ENCODE results near the gene PMM2. TPM values are rescaled to one million over a fixed set of nuclear protein-coding genes. Genes with fewer than 3 reads are reported as not detected.
"Not testable (repeated sequence)": the region's sequence is repeated elsewhere in the genome, so short reads cannot be mapped to it uniquely, and the experiment has no call there.

PMM2 gene
- total and polyA plus RNA-seq, 5 donors from 2014 or later: 20.1 to 33.9 (median 20.4) TPM

- not testable (repeated sequence) for H3K4me1 ChIP-seq (ENCODE audit: control insufficient read depth, insufficient read depth, low read length, poor library complexity, severe bottlenecking); DNase-seq; H3K27me3 Mint-ChIP-seq; H3K4me3 Mint-ChIP-seq; H3K27me3 ChIP-seq (ENCODE audit: control insufficient read depth, insufficient read depth, low read length); H3K9me3 Mint-ChIP-seq; H3K36me3 Mint-ChIP-seq; H3K36me3 ChIP-seq (ENCODE audit: control insufficient read depth, insufficient read depth, low read length); ATAC-seq (ENCODE audit: low read depth in 2 of 2); H3K9me3 ChIP-seq (ENCODE audit: control insufficient read depth in 2 of 2, low read length in 2 of 2); H3K27ac ChIP-seq (ENCODE audit: insufficient read depth, low read length, poor library complexity, severe bottlenecking); H3K27ac Mint-ChIP-seq; H3K4me3 ChIP-seq (ENCODE audit: low read depth, low read length)
- peaks cover 0 to 16% (median 9%) of the 10 kb centered on the region in 4 donors for H3K4me1 Mint-ChIP-seq
These were observed 40.0 kb downstream of the PMM2 start for GRCh38 chr16:8837594-8837993.

DNA sequence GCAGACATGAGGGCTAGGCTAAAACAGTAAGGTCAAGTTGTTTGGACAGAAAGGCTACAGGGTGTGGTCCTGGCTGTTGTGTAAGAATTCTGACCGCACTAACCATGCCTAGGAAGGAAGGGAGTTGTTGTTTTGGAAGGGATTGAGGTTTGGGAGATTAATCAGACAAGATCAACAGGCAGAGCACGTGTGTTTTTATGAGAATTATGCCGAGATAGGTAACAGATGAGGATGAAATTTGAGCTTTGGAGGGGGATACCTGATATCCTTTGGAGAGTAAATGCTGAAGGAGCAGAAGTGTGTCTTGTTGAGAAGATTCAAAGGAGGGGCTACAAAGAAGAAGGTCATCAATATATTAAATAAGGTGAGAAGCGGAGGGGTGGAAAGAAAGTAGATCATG lies 44.4 kb downstream of the PMM2 start:
- not testable (repeated sequence) for H3K36me3 Mint-ChIP-seq; H3K4me3 ChIP-seq (ENCODE audit: low read depth, low read length); H3K27ac ChIP-seq (ENCODE audit: insufficient read depth, low read length, poor library complexity, severe bottlenecking); H3K27me3 Mint-ChIP-seq; H3K36me3 ChIP-seq (ENCODE audit: control insufficient read depth, insufficient read depth, low read length); H3K9me3 Mint-ChIP-seq; DNase-seq; H3K27me3 ChIP-seq (ENCODE audit: control insufficient read depth, insufficient read depth, low read length); ATAC-seq (ENCODE audit: low read depth in 2 of 2); H3K4me1 ChIP-seq (ENCODE audit: control insufficient read depth, insufficient read depth, low read length, poor library complexity, severe bottlenecking); H3K9me3 ChIP-seq (ENCODE audit: control insufficient read depth in 2 of 2, low read length in 2 of 2)
- Mint-ChIP-seq H3K27ac (peak overlapping the region in 1 of 3 donors; percentile 32), H3K4me3 (peak overlapping the region in 1 of 4 donors; percentile 52), H3K4me1 (peaks cover 0 to 13% (median 7%) of the 10 kb centered on the region in 4 donors)

GRCh38 chr16:8843296-8843695 lies 45.7 kb downstream of the PMM2 start:
- H3K36me3 Mint-ChIP-seq; DNase-seq; H3K27me3 Mint-ChIP-seq; H3K27me3 ChIP-seq (ENCODE audit: control insufficient read depth, insufficient read depth, low read length); H3K36me3 ChIP-seq (ENCODE audit: control insufficient read depth, insufficient read depth, low read length); H3K27ac ChIP-seq (ENCODE audit: insufficient read depth, low read length, poor library complexity, severe bottlenecking); ATAC-seq (ENCODE audit: low read depth in 2 of 2); H3K4me1 ChIP-seq (ENCODE audit: control insufficient read depth, insufficient read depth, low read length, poor library complexity, severe bottlenecking); H3K9me3 ChIP-seq (ENCODE audit: control insufficient read depth in 2 of 2, low read length in 2 of 2); H3K4me3 Mint-ChIP-seq; H3K9me3 Mint-ChIP-seq; H3K4me3 ChIP-seq (ENCODE audit: low read depth, low read length): not testable (repeated sequence)
- peaks cover 0 to 13% (median 7%) of the 10 kb centered on the region in 4 donors for H3K4me1 Mint-ChIP-seq
- peak overlapping the region in 1 of 3 donors; percentile 92 for H3K27ac Mint-ChIP-seq

GRCh38 chr16:8845699-8846298 lies 48.2 kb downstream of the PMM2 start:
- Mint-ChIP-seq H3K27me3 (no peaks in the 10 kb centered on the region), H3K9me3 (no peaks in the 10 kb centered on the region), H3K36me3 (peaks cover 22% of the 10 kb centered on the region), H3K27ac (peak overlapping the region in 1 of 3 donors; percentile 71), H3K4me1 (peaks cover 0 to 17% (median 7%) of the 10 kb centered on the region in 4 donors), H3K4me3 (no peak overlapping the region)
- H3K4me3 ChIP-seq (ENCODE audit: low read depth, low read length): no peak overlapping the region
- H3K4me1 ChIP-seq (ENCODE audit: control insufficient read depth, insufficient read depth, low read length, poor library complexity, severe bottlenecking): no peaks in the 10 kb centered on the region
- no peak overlapping the region for H3K27ac ChIP-seq (ENCODE audit: insufficient read depth, low read length, poor library complexity, severe bottlenecking)
- no peaks in the 10 kb centered on the region for H3K9me3 ChIP-seq (ENCODE audit: control insufficient read depth in 2 of 2, low read length in 2 of 2)
- no peaks in the 10 kb centered on the region for H3K27me3 ChIP-seq (ENCODE audit: control insufficient read depth, insufficient read depth, low read length)
- DNase-seq (no peak), ATAC-seq (ENCODE audit: low read depth in 2 of 2) (no peak)
- H3K36me3 ChIP-seq (ENCODE audit: control insufficient read depth, insufficient read depth, low read length): peaks cover 18% of the 10 kb centered on the region

- Mint-ChIP-seq H3K27me3 (no peaks in the 10 kb centered on the region), H3K9me3 (no peaks in the 10 kb centered on the region), H3K27ac (no peak overlapping the region), H3K4me3 (no peak overlapping the region), H3K36me3 (peaks cover 25% of the 10 kb centered on the region), H3K4me1 (peaks cover 0 to 20% (median 10%) of the 10 kb centered on the region in 4 donors)
- DNase-seq: no peak
- Histone ChIP-seq H3K9me3 (ENCODE audit: control insufficient read depth in 2 of 2, low read length in 2 of 2) (no peaks in the 10 kb centered on the region), H3K27me3 (ENCODE audit: control insufficient read depth, insufficient read depth, low read length) (no peaks in the 10 kb centered on the region), H3K4me1 (ENCODE audit: control insufficient read depth, insufficient read depth, low read length, poor library complexity, severe bottlenecking) (no peaks in the 10 kb centered on the region), H3K27ac (ENCODE audit: insufficient read depth, low read length, poor library complexity, severe bottlenecking) (no peak overlapping the region), H3K36me3 (ENCODE audit: control insufficient read depth, insufficient read depth, low read length) (peaks cover 18% of the 10 kb centered on the region), H3K4me3 (ENCODE audit: low read depth, low read length) (no peak overlapping the region)
- ATAC-seq (ENCODE audit: low read depth in 2 of 2): no peak
These were observed 48.8 kb downstream of the PMM2 start for GRCh38 chr16:8846401-8846932.

GRCh38 chr16:8847145-8847544 lies 49.5 kb downstream of the PMM2 start:
- Mint-ChIP-seq H3K27me3 (no peaks in the 10 kb centered on the region), H3K9me3 (no peaks in the 10 kb centered on the region), H3K27ac (peak overlapping the region in 1 of 3 donors; percentile 46), H3K4me3 (no peak overlapping the region), H3K4me1 (peaks cover 0 to 21% (median 11%) of the 10 kb centered on the region in 4 donors), H3K36me3 (peaks cover 28% of the 10 kb centered on the region)
- Histone ChIP-seq H3K27me3 (ENCODE audit: control insufficient read depth, insufficient read depth, low read length) (no peaks in the 10 kb centered on the region), H3K27ac (ENCODE audit: insufficient read depth, low read length, poor library complexity, severe bottlenecking) (no peak overlapping the region), H3K4me3 (ENCODE audit: low read depth, low read length) (no peak overlapping the region), H3K36me3 (ENCODE audit: control insufficient read depth, insufficient read depth, low read length) (peaks cover 18% of the 10 kb centered on the region), H3K4me1 (ENCODE audit: control insufficient read depth, insufficient read depth, low read length, poor library complexity, severe bottlenecking) (no peaks in the 10 kb centered on the region), H3K9me3 (ENCODE audit: control insufficient read depth in 2 of 2, low read length in 2 of 2) (no peaks in the 10 kb centered on the region)
- ATAC-seq (ENCODE audit: low read depth in 2 of 2): no peak
- no peak for DNase-seq

GRCh38 chr16:8847623-8848022 lies 50.0 kb downstream of the PMM2 start:
- Histone ChIP-seq H3K36me3 (ENCODE audit: control insufficient read depth, insufficient read depth, low read length) (peaks cover 18% of the 10 kb centered on the region), H3K4me3 (ENCODE audit: low read depth, low read length) (no peak overlapping the region), H3K4me1 (ENCODE audit: control insufficient read depth, insufficient read depth, low read length, poor library complexity, severe bottlenecking) (no peaks in the 10 kb centered on the region), H3K9me3 (ENCODE audit: control insufficient read depth in 2 of 2, low read length in 2 of 2) (no peaks in the 10 kb centered on the region), H3K27ac (ENCODE audit: insufficient read depth, low read length, poor library complexity, severe bottlenecking) (no peak overlapping the region), H3K27me3 (ENCODE audit: control insufficient read depth, insufficient read depth, low read length) (no peaks in the 10 kb centered on the region)
- no peak for ATAC-seq (ENCODE audit: low read depth in 2 of 2)
- Mint-ChIP-seq H3K9me3 (no peaks in the 10 kb centered on the region), H3K36me3 (peaks cover 28% of the 10 kb centered on the region), H3K4me3 (no peak overlapping the region), H3K27me3 (no peaks in the 10 kb centered on the region), H3K27ac (no peak overlapping the region), H3K4me1 (peaks cover under 1 to 20% (median 9%) of the 10 kb centered on the region in 4 donors)
- DNase-seq: no peak

All from CD4-positive, CD25-positive, alpha-beta regulatory T cell (primary cell).